ENCODE data around the gene NDUFB10. TPM values are rescaled to one million over a fixed set of nuclear protein-coding genes. Genes with fewer than 3 reads are reported as not detected.

Gene NDUFB10
- total RNA-seq, 1 donor from 2014 or later: 122 TPM

DNA sequence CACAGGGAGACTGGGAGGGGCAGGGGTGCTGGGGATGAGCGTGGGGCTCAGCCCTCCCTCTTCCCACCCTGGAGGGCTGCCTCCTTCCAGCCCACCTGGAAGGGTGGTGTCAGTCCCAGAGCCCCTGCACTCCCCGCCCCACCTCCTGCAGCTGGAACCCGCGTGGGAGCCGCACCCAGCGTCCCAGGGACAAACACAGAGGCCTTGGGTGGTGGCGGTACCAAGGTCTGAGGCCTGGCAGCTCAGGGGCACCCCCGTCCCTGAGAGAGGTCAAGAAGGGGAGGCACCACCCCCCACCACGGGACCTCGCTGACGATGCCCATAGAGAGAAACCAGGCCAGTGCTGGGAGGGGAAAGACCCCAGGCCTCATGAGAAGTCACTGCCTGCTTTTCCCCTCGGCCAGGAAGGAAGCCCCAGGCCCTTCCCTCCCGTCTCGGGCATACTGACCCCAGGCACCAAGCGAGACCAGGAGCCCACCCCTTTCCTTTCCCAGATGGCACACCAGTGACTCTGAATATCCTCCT lies 45.2 kb upstream of the NDUFB10 start:
- TF ChIP-seq, protein P1, sequence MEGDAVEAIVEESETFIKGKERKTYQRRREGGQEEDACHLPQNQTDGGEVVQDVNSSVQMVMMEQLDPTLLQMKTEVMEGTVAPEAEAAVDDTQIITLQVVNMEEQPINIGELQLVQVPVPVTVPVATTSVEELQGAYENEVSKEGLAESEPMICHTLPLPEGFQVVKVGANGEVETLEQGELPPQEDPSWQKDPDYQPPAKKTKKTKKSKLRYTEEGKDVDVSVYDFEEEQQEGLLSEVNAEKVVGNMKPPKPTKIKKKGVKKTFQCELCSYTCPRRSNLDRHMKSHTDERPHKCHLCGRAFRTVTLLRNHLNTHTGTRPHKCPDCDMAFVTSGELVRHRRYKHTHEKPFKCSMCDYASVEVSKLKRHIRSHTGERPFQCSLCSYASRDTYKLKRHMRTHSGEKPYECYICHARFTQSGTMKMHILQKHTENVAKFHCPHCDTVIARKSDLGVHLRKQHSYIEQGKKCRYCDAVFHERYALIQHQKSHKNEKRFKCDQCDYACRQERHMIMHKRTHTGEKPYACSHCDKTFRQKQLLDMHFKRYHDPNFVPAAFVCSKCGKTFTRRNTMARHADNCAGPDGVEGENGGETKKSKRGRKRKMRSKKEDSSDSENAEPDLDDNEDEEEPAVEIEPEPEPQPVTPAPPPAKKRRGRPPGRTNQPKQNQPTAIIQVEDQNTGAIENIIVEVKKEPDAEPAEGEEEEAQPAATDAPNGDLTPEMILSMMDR (conservative IDR thresholded peaks at IDR 0.05): no peak
- no peaks in the 10 kb centered on the region for H3K9me3 Mint-ChIP-seq
- no peak overlapping the region for H3K4me3 Mint-ChIP-seq
- no peaks in the 10 kb centered on the region for H3K36me3 Mint-ChIP-seq
- H3K4me1 Mint-ChIP-seq (ENCODE audit: unreplicated experiment): no peaks in the 10 kb centered on the region
- no peak for DNase-seq (ENCODE audit: extremely low spot score, unreplicated experiment)
- H3K27me3 Mint-ChIP-seq: peaks cover 37% of the 10 kb centered on the region
- H3K27ac Mint-ChIP-seq: no peak overlapping the region

DNA sequence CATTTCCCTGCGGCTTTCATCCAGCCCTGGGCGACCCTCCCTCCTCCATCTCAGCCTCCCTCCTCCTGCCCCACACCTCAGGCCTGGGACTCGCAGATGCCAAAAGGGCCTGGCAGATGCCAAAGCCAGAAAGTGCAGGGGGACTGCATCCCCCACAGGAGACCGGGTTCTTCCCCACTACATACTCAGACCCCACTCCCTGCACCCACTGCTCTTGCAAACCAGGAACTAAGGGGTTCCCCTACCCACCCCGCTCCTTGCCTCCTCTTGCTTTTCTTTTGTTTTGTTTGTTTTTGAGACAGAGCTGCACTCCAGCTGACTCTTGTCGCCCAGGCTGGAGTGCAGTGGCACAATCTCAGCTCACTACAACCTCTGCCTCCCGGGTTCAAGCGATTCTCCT lies 44.4 kb upstream of the NDUFB10 start:
- peaks cover 41% of the 10 kb centered on the region for H3K27me3 Mint-ChIP-seq
- no peaks in the 10 kb centered on the region for H3K9me3 Mint-ChIP-seq
- no peaks in the 10 kb centered on the region for H3K36me3 Mint-ChIP-seq
- no peak overlapping the region for H3K4me3 Mint-ChIP-seq
- no peak for DNase-seq (ENCODE audit: extremely low spot score, unreplicated experiment)
- TF ChIP-seq, protein P1 (conservative IDR thresholded peaks at IDR 0.05): no peak
- no peaks in the 10 kb centered on the region for H3K4me1 Mint-ChIP-seq (ENCODE audit: unreplicated experiment)
- peak overlapping the region; percentile 31 for H3K27ac Mint-ChIP-seq

DNA sequence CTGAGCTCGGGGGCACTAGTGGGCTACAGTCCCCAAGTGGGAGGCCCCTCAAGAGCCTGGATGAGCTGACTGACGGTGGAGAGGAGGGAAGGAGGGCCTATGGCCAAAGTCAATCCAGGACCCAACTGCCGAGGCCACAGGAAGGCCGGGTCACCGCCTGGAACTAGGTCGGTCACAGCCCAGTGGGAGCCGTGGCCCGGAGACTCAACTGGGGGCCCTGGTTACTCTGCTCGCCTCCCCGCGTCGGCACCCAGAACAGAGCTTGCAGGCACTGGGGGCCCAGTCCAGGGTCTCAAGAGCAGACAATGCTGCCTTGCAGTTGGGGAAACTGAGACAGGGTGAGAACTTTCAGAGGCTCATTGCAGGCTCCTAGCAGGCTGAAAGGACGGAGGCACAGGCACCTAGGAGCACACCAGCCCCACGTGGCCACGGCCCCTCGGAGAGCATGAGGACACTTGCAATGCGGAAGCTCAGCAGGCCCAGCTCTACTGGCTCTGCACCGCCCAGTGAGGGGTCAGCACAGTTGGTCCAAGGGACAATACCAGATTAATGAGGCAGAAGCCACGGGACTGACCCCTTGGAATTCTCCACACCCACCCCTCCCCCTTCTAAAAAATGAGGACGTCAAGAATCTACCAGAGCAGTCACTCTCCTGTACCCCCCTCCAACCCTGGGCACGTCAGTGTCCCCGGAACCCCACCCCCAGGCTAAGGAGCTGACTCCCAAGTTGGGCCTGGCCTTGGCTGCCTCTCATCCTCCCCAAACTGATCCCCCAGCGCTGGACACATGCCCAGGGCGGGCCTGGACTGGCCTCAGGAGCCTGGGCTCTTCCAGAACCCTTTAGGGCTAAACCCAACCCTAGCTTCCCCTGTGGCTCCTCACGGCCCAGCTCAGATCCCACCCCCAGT lies 43.4 kb upstream of the NDUFB10 start:
- Mint-ChIP-seq H3K9me3 (no peaks in the 10 kb centered on the region), H3K36me3 (no peaks in the 10 kb centered on the region), H3K27me3 (peaks cover 51% of the 10 kb centered on the region), H3K4me1 (ENCODE audit: unreplicated experiment) (peaks cover 5% of the 10 kb centered on the region), H3K4me3 (no peak overlapping the region), H3K27ac (no peak overlapping the region)
- DNase-seq (ENCODE audit: extremely low spot score, unreplicated experiment): no peak
- TF ChIP-seq, protein P1 (conservative IDR thresholded peaks at IDR 0.05): no peak

DNA sequence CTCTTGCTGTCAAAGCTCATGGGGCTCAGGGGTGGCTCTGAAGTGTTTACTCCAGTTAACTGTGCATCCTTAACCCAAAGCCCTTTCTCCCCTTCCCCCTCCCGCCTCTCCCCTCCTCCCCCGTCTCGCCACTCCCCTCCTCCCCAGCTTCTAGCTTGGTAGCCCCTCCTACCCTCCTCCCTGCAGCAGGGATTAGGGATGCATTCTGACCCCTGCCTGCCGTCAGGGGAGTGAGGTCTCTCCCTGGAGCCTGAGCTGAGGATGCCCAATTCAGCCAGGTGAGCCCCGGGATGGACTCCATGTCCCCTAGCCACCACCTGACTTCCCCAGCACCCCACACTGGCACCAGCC lies 42.7 kb upstream of the NDUFB10 start:
- no peak for DNase-seq (ENCODE audit: extremely low spot score, unreplicated experiment)
- H3K27me3 Mint-ChIP-seq: peaks cover 57% of the 10 kb centered on the region
- peak overlapping the region; percentile 63 for H3K4me3 Mint-ChIP-seq
- no peak overlapping the region for H3K27ac Mint-ChIP-seq
- no peaks in the 10 kb centered on the region for H3K9me3 Mint-ChIP-seq
- TF ChIP-seq, protein P1 (conservative IDR thresholded peaks at IDR 0.05): no peak
- peaks cover 9% of the 10 kb centered on the region for H3K4me1 Mint-ChIP-seq (ENCODE audit: unreplicated experiment)
- no peaks in the 10 kb centered on the region for H3K36me3 Mint-ChIP-seq

DNA sequence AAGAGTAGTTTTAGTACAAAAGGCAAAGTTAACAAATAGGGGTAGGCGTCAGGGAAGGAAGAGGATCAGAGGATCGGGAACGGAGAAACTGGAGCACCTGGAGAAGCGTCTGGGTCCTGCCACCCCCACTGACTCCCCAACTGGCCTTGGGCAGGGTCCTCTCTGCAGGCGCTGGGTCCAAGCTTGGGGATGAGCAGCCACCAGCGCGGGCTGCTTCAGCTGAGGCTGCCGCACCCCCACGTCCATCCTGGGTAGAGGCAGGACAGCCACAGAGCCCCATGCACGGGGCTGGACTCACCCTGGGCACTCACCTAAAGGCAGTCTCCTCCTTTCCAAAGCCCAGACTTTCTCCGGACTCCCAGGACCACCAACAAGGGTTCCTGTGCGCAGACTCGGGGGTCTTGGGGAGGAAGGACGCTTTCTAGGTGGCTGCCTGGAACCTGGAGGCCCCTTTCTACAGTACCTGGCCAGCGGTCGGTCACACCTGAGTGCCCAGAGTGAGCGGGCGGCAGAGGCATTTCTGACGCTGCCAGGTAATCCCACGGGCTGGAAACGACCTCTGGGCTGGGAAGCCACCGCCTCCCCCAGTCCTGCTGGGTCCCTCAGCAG lies 42.2 kb upstream of the NDUFB10 start:
- Mint-ChIP-seq H3K27ac (no peak overlapping the region), H3K9me3 (no peaks in the 10 kb centered on the region), H3K36me3 (no peaks in the 10 kb centered on the region), H3K4me3 (peak overlapping the region; percentile 66), H3K4me1 (ENCODE audit: unreplicated experiment) (peaks cover 9% of the 10 kb centered on the region), H3K27me3 (peaks cover 60% of the 10 kb centered on the region)
- TF ChIP-seq, protein P1 (conservative IDR thresholded peaks at IDR 0.05): no peak
- no peak for DNase-seq (ENCODE audit: extremely low spot score, unreplicated experiment)

Measured in type B pancreatic cell (in vitro differentiated cells).